HepG2 (cell line): ENCODE data around the gene CBFA2T2. TPM values are rescaled to one million over a fixed set of nuclear protein-coding genes. Genes with fewer than 3 reads are reported as not detected.

ENCODE experiments used
- AGO1 ChIP-seq: fragments of 200-400 bp; formaldehyde crosslinking; IDR thresholded peaks from 2 replicates; pipeline ENCODE4 v1.6.1; 2017; ENCODE audit warnings: mild to moderate bottlenecking, low read depth, low read length, moderate library complexity; ENCODE audit not compliant: poor library complexity, severe bottlenecking
- CHCHD3 ChIP-seq: sonication (generic); formaldehyde crosslinking; IDR thresholded peaks from 2 replicates; pipeline ENCODE4 v1.8.0; 2022; ENCODE audit warnings: mild to moderate bottlenecking, missing genetic modification reagents, moderate library complexity
- FOXA1 ChIP-seq, 2 experiments: fragments of 450-650 bp in 1 of 2; sonication (generic) in 1 of 2; formaldehyde crosslinking in 1 of 2; IDR thresholded peaks; 2 replicates each; pipeline versions ENCODE4 v1.4.0 to v1.6.1; 2016 to 2020; ENCODE audit warnings: missing genetic modification reagents in 1 of 2
- HMGA1 ChIP-seq: sonication (generic); formaldehyde crosslinking; conservative IDR thresholded peaks from 2 replicates; pipeline ENCODE4 v1.4.0; 2020; ENCODE audit warnings: missing genetic modification reagents
- KDM6A ChIP-seq: IDR thresholded peaks from 2 replicates; pipeline ENCODE4 v1.6.1; 2016; ENCODE audit warnings: low read depth
- NCOA1 ChIP-seq: sonication (generic); formaldehyde crosslinking; IDR thresholded peaks from 2 replicates; pipeline ENCODE4 v1.9.0; 2021; ENCODE audit warnings: missing genetic modification reagents
- RBAK ChIP-seq: sonication (generic); formaldehyde crosslinking; IDR thresholded peaks from 2 replicates; pipeline ENCODE4 v1.5.1; 2020; ENCODE audit warnings: mild to moderate bottlenecking, missing genetic modification reagents
- SIX1 ChIP-seq: sonication (generic); formaldehyde crosslinking; IDR thresholded peaks from 2 replicates; pipeline ENCODE4 v1.4.0; 2020; ENCODE audit warnings: missing genetic modification reagents, borderline replicate concordance
- SIX4 ChIP-seq: sonication (generic); formaldehyde crosslinking; IDR thresholded peaks from 2 replicates; pipeline ENCODE4 v1.4.0; 2020; ENCODE audit warnings: missing genetic modification reagents
- SMC3 ChIP-seq: IDR thresholded peaks from 2 replicates; pipeline ENCODE4 v1.6.1; 2011; ENCODE audit warnings: low read length, improper control_type of control experiment
- SNAPC2 ChIP-seq: sonication (generic); formaldehyde crosslinking; IDR thresholded peaks from 2 replicates; pipeline ENCODE4 v1.8.1; 2022; ENCODE audit warnings: mild to moderate bottlenecking, missing genetic modification reagents
- SP140L ChIP-seq: sonication (generic); formaldehyde crosslinking; IDR thresholded peaks from 2 replicates; pipeline ENCODE4 v1.4.0; 2020; ENCODE audit warnings: missing genetic modification reagents, borderline replicate concordance
- TAF15 ChIP-seq: fragments of 200-400 bp; formaldehyde crosslinking; IDR thresholded peaks from one replicate; pipeline ENCODE4 v1.6.1; 2018; ENCODE audit warnings: mild to moderate bottlenecking, low read depth, low read length; ENCODE audit not compliant: poor library complexity, severe bottlenecking
- TEAD3 ChIP-seq: optimal IDR thresholded peaks from 2 replicates; pipeline ENCODE3; 2016; ENCODE audit warnings: borderline replicate concordance
- ZNF136 ChIP-seq: sonication (generic); formaldehyde crosslinking; IDR thresholded peaks from 2 replicates; pipeline ENCODE4 v1.8.1; 2022; ENCODE audit warnings: low read depth, mild to moderate bottlenecking, moderate library complexity, missing genetic modification reagents
- ZNF180 ChIP-seq: sonication (generic); formaldehyde crosslinking; IDR thresholded peaks from 2 replicates; pipeline ENCODE4 v1.4.0; 2020; ENCODE audit warnings: low read depth, missing genetic modification reagents, borderline replicate concordance
- ZNF260 ChIP-seq: sonication (generic); formaldehyde crosslinking; IDR thresholded peaks from 2 replicates; pipeline ENCODE4 v1.4.0; 2020; ENCODE audit warnings: missing genetic modification reagents, low read depth, mild to moderate bottlenecking, borderline replicate concordance
- ZNF3 ChIP-seq: IDR thresholded peaks from 2 replicates; pipeline ENCODE4 v1.7.0; 2017; ENCODE audit warnings: inconsistent platforms
- ZNF317 ChIP-seq: sonication (generic); formaldehyde crosslinking; IDR thresholded peaks from 2 replicates; pipeline ENCODE4 v1.5.0; 2020; ENCODE audit warnings: mild to moderate bottlenecking, missing genetic modification reagents
- ZNF530 ChIP-seq: sonication (generic); formaldehyde crosslinking; IDR thresholded peaks from 2 replicates; pipeline ENCODE4 v1.5.0; 2020; ENCODE audit warnings: low read depth, mild to moderate bottlenecking, missing genetic modification reagents
- ZNF629 ChIP-seq: sonication (generic); formaldehyde crosslinking; conservative IDR thresholded peaks from 2 replicates; pipeline ENCODE4 v1.5.0; 2020; ENCODE audit warnings: missing genetic modification reagents
- ZNF672 ChIP-seq: sonication (generic); formaldehyde crosslinking; IDR thresholded peaks from 2 replicates; pipeline ENCODE4 v1.8.1; 2022; ENCODE audit warnings: missing genetic modification reagents
- polyA plus RNA-seq, 8 experiments: library from polyadenylated mRNA; depleted of rRNA in 3 of 8; stranded (reverse) in 7 of 8; unstranded in 1 of 8; fragments of >200 nt; fragmentation: Illumina TruSeq in 4 of 8; extraction: Trizol in 4 of 8; gene quantifications; 2 replicates each; pipeline versions ENCODE4 v1.2.1 to v1.2.3, GENCODE V29; 2011 to 2016; ENCODE audit warnings: low read depth in 4 of 8, missing spikeins in 1 of 8, mixed read lengths in 1 of 8; ENCODE audit not compliant: insufficient read depth in 1 of 8
- total RNA-seq, 5 experiments: library from RNA; depleted of rRNA; stranded (reverse); fragments of >200 nt; fragmentation: Illumina TruSeq; extraction: Trizol; gene quantifications; 2 replicates each; pipeline ENCODE4 v1.2.3, GENCODE V29; 2016; ENCODE audit warnings: low read depth in 1 of 5
- TF ChIP-seq, protein P1 (sequence below): sonication (generic); formaldehyde crosslinking; IDR thresholded peaks from 2 replicates; pipeline ENCODE4 v1.4.0; 2020; ENCODE audit warnings: missing genetic modification reagents, mild to moderate bottlenecking, borderline replicate concordance
- TF ChIP-seq, protein P2 (sequence below): sonication (generic); formaldehyde crosslinking; IDR thresholded peaks from 2 replicates; pipeline ENCODE4 v1.5.0; 2020; ENCODE audit warnings: missing genetic modification reagents
- TF ChIP-seq, protein P3 (sequence below): sonication (generic); IDR thresholded peaks from 2 replicates; pipeline ENCODE4 v1.6.1; 2016; ENCODE audit warnings: low read depth, borderline replicate concordance

Gene CBFA2T2
- total and polyA plus RNA-seq, 2 of the 13 experiments (the other 11 are each of a cell fraction or from before 2014, with no cell fraction given) = 6.3 to 21.2 TPM

DNA sequence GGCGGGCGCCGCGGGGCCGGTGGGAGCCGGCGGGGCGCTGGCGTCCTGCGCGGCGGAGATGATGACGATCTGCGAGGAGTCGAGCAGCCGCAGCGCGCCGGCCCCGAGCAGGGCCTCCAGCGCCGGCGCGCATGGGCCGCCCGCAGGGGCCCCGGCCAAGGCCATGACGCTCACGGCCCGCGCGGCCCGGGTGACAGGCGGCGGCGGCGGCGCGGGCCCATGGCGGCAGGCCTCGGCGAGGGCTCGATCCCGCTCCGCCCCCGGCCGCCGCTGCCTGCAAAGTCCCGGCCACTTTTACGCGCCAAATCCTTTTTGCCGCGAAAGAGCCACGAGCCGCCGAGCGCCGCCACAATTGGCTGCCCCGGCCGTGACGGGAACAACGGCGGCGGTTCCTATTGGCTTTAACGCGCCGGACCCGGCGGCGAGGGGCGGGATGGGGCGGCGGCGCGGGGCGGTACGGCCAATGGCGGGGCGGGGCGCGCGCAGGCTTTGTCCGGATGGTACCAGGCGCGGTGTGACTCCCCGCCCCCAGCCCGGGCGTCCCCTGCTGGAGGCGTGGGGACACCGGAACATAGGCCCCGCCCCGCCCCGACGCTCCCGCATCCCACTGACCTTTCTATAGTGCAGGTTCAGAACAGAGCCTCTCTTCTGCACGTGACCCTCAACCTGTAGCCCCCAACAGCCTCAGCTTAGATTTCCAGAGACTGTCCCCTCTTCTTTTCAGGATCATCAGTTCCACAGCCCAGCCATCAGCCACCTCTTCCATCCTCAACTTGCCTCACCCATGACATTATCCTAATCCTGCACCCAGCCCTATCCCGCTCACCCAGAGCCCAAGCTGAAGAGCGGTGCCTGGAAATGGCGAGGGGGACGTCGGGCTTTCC, 196.4 kb downstream of the CBFA2T2 start, which contains the start of gene E2F1 (continued):
- TF ChIP-seq, protein P1, sequence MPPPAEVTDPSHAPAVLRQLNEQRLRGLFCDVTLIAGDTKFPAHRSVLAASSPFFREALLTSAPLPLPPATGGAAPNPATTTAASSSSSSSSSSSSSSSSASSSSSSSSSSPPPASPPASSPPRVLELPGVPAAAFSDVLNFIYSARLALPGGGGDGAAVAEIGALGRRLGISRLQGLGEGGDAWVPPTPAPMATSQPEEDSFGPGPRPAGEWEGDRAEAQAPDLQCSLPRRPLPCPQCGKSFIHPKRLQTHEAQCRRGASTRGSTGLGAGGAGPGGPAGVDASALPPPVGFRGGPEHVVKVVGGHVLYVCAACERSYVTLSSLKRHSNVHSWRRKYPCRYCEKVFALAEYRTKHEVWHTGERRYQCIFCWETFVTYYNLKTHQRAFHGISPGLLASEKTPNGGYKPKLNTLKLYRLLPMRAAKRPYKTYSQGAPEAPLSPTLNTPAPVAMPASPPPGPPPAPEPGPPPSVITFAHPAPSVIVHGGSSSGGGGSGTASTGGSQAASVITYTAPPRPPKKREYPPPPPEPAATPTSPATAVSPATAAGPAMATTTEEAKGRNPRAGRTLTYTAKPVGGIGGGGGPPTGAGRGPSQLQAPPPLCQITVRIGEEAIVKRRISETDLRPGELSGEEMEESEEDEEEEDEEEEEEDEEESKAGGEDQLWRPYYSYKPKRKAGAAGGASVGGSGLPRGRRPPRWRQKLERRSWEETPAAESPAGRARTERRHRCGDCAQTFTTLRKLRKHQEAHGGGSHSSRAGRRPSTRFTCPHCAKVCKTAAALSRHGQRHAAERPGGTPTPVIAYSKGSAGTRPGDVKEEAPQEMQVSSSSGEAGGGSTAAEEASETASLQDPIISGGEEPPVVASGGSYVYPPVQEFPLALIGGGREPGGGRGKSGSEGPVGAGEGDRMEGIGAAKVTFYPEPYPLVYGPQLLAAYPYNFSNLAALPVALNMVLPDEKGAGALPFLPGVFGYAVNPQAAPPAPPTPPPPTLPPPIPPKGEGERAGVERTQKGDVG = peak; percentile 83; the same call in 1 of the 2 replicates
- TF ChIP-seq RBAK (no peak), SMC3 (no peak), FOXA1 (IDR thresholded peaks at IDR 0.05) (no peak), FOXA1 (CRISPR knock-in tag; IDR thresholded peaks at IDR 0.05) (no peak), ZNF136 (CRISPR knock-in tag) (no peak), ZNF317 (CRISPR knock-in tag) (peak; percentile 20; the same call in 1 of the 2 replicates), ZNF180 (CRISPR knock-in tag) (no peak), TAF15 (no peak), CHCHD3 (CRISPR knock-in tag) (peak; percentile 40; the same call in 1 of the 2 replicates), SIX4 (CRISPR knock-in tag) (0 out of 2 replicates have a peak, but pooled peaks have one; percentile 25), ZNF260 (CRISPR knock-in tag) (no peak), SNAPC2 (no peak; the same call in 1 of the 2 replicates), SIX1 (CRISPR knock-in tag) (no peak), ZNF530 (no peak), KDM6A (CRISPR knock-in tag) (no peak), TEAD3 (CRISPR knock-in tag) (no peak), ZNF629 (CRISPR knock-in tag) (peak; percentile 31; the same call in 1 of the 2 replicates), SP140L (peak; percentile 60; the same call in 1 of the 2 replicates), NCOA1 (CRISPR knock-in tag) (no peak), ZNF3 (CRISPR knock-in tag) (no peak), ZNF672 (CRISPR knock-in tag) (peak; percentile 84; the same call in 1 of the 2 replicates), AGO1 (no peak), HMGA1 (no peak)
- TF ChIP-seq, protein P2, sequence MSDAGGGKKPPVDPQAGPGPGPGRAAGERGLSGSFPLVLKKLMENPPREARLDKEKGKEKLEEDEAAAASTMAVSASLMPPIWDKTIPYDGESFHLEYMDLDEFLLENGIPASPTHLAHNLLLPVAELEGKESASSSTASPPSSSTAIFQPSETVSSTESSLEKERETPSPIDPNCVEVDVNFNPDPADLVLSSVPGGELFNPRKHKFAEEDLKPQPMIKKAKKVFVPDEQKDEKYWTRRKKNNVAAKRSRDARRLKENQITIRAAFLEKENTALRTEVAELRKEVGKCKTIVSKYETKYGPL (CRISPR knock-in tag) = no peak; the same call in 1 of the 2 replicates
- TF ChIP-seq, protein P3, sequence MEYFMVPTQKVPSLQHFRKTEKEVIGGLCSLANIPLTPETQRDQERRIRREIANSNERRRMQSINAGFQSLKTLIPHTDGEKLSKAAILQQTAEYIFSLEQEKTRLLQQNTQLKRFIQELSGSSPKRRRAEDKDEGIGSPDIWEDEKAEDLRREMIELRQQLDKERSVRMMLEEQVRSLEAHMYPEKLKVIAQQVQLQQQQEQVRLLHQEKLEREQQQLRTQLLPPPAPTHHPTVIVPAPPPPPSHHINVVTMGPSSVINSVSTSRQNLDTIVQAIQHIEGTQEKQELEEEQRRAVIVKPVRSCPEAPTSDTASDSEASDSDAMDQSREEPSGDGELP = no peak
